ENCODE measurements around the gene C1D. TPM values are rescaled to one million over a fixed set of nuclear protein-coding genes. Genes with fewer than 3 reads are reported as not detected.

Gene C1D
- total RNA-seq, 2 experiments from 2014 or later, result 28.1 to 35.0 TPM

DNA sequence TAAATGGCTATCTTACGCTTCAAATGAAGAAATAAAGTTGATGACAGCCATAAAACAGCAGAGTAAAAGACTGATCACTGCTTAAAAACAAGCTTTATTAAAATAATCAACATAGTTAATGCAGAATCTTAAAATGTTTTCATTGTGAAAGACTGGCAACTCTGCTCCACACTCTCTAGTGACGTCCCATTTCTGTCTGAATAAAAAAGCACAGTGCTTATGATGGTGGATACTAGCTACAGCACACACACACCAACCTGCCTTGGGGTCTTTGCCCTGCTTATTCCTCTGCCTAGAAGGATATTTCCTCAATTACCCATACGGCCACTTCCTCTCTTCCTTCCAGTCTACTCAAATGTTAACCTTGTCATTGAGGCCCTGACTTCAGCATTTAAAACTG is 19.1 kb downstream of the C1D start:
- CTCF ChIA-PET, result no interaction called here
- intact Hi-C loops (cut with micrococcal nuclease), result no loop called here
- TF ChIP-seq, protein P1, sequence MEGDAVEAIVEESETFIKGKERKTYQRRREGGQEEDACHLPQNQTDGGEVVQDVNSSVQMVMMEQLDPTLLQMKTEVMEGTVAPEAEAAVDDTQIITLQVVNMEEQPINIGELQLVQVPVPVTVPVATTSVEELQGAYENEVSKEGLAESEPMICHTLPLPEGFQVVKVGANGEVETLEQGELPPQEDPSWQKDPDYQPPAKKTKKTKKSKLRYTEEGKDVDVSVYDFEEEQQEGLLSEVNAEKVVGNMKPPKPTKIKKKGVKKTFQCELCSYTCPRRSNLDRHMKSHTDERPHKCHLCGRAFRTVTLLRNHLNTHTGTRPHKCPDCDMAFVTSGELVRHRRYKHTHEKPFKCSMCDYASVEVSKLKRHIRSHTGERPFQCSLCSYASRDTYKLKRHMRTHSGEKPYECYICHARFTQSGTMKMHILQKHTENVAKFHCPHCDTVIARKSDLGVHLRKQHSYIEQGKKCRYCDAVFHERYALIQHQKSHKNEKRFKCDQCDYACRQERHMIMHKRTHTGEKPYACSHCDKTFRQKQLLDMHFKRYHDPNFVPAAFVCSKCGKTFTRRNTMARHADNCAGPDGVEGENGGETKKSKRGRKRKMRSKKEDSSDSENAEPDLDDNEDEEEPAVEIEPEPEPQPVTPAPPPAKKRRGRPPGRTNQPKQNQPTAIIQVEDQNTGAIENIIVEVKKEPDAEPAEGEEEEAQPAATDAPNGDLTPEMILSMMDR (IDR thresholded peaks at IDR 0.05), result no peak
- no peak overlapping the region for H3K27ac Mint-ChIP-seq
- H3K36me3 Mint-ChIP-seq (ENCODE audit: low read depth), result peaks cover 4% of the 10 kb centered on the region
- no peak for ATAC-seq
- no peaks in the 10 kb centered on the region for H3K9me3 Mint-ChIP-seq
- H3K27me3 Mint-ChIP-seq, result no peaks in the 10 kb centered on the region
- H3K4me1 Mint-ChIP-seq (ENCODE audit: low read depth), result peaks cover 12% of the 10 kb centered on the region
- H3K4me3 Mint-ChIP-seq, result no peak overlapping the region
- POLR2A ChIA-PET, result interaction anchor here (0.8 to 0.9 kb wide), 2 partner anchors 11 to 14 kb away, joined by 3 read pairs; no protein-coding TSS in a partner anchor
- DNase-seq, result no peak

- DNase-seq (no peak), ATAC-seq (no peak)
- peaks cover 4% of the 10 kb centered on the region for H3K36me3 Mint-ChIP-seq (ENCODE audit: low read depth)
- no peak overlapping the region for H3K27ac Mint-ChIP-seq
- peaks cover 8% of the 10 kb centered on the region for H3K4me1 Mint-ChIP-seq (ENCODE audit: low read depth)
- CTCF ChIA-PET, result no interaction called here
- no peak overlapping the region for H3K4me3 Mint-ChIP-seq
- H3K9me3 Mint-ChIP-seq, result no peaks in the 10 kb centered on the region
- TF ChIP-seq, protein P1 (IDR thresholded peaks at IDR 0.05), result no peak
- intact Hi-C loops (cut with micrococcal nuclease), result no loop called here
- H3K27me3 Mint-ChIP-seq, result no peaks in the 10 kb centered on the region
- POLR2A ChIA-PET, result interaction anchor here (0.8 to 0.9 kb wide), 2 partner anchors 11 to 14 kb away, joined by 3 read pairs; no protein-coding TSS in a partner anchor
Observed at GRCh38 chr2:68043032-68043431, 19.8 kb downstream of the C1D start.

DNA sequence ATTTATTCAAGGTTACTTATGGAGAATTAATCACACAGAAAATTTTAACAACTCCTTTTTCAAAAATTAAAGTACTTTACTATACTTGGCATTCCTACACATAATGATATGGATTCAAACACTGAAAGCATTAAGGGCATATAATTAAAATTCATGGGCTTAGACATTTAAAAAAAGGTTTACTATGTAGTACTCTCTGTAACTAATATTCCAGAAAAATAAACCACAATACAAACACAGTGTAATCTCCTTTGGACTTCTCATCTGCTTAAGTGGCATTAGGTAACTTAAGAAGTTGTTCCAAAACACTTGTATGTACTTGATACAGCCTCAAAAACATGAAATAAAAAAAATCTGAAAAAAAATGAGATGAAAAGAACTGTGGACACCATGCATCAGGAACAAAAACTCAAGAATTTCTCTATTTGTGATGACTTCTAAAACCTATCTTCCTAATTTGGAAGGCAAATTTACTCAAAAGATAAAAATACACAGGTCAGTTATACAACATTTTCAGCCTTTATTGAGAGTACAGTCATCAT is 21.0 kb downstream of the C1D start:
- DNase-seq (no peak), ATAC-seq (no peak)
- Mint-ChIP-seq H3K4me3 (no peak overlapping the region), H3K27me3 (no peaks in the 10 kb centered on the region), H3K36me3 (ENCODE audit: low read depth) (peaks cover 4% of the 10 kb centered on the region), H3K27ac (no peak overlapping the region), H3K9me3 (no peaks in the 10 kb centered on the region), H3K4me1 (ENCODE audit: low read depth) (peaks cover 6% of the 10 kb centered on the region)
- intact Hi-C loops (cut with micrococcal nuclease), result no loop called here
- TF ChIP-seq, protein P1 (IDR thresholded peaks at IDR 0.05), result no peak
- ChIA-PET POLR2A (no interaction called here), CTCF (interaction anchor here (1.4 kb wide), 1 partner anchor 10 kb away, joined by 6 read pairs; no protein-coding TSS in a partner anchor)

GRCh38 chr2:68040078-68040477 is 22.7 kb downstream of the C1D start:
- no peak for DNase-seq
- Mint-ChIP-seq H3K27me3 (no peaks in the 10 kb centered on the region), H3K27ac (no peak overlapping the region), H3K36me3 (ENCODE audit: low read depth) (peaks cover 2% of the 10 kb centered on the region), H3K9me3 (no peaks in the 10 kb centered on the region), H3K4me1 (ENCODE audit: low read depth) (peaks cover 3% of the 10 kb centered on the region), H3K4me3 (no peak overlapping the region)
- intact Hi-C loops (cut with micrococcal nuclease), result no loop called here
- no peak for ATAC-seq
- CTCF ChIA-PET, result no interaction called here
- TF ChIP-seq, protein P1 (IDR thresholded peaks at IDR 0.05), result no peak
- POLR2A ChIA-PET, result no interaction called here

DNA sequence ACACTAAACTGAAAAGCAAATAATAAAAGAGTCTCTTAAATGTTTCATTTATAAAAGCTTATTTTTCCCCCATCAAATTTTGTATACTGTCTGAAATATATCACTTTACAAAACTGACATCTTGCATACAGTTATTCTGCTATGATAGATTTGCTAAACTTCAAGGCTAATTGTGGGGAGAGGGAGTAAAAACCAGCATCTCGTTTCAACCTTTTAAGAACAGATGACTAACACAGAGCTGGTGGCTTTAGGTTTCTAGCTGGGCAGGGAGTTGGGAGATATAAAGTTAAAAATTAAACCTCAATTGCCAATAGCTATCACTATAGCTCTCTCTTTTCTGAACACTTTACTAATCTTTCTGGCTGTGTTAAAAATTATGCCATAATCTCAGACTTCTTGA is 23.5 kb downstream of the C1D start:
- H3K4me3 Mint-ChIP-seq, result no peak overlapping the region
- H3K4me1 Mint-ChIP-seq (ENCODE audit: low read depth), result peaks cover 3% of the 10 kb centered on the region
- CTCF ChIA-PET, result interaction anchor here (1.4 kb wide), 1 partner anchor 8 kb away, joined by 4 read pairs; no protein-coding TSS in a partner anchor
- intact Hi-C loops (cut with micrococcal nuclease), result loop anchor here (10.0 kb wide), 2 partner anchors 195 to 1605 kb away; partner anchors contain the start of gene MEIS1
- H3K27me3 Mint-ChIP-seq, result no peaks in the 10 kb centered on the region
- no peaks in the 10 kb centered on the region for H3K9me3 Mint-ChIP-seq
- no peaks in the 10 kb centered on the region for H3K36me3 Mint-ChIP-seq (ENCODE audit: low read depth)
- DNase-seq (no peak), ATAC-seq (no peak)
- TF ChIP-seq, protein P1 (IDR thresholded peaks at IDR 0.05), result no peak
- H3K27ac Mint-ChIP-seq, result no peak overlapping the region
- POLR2A ChIA-PET, result no interaction called here
